Measurements from ENCODE around the gene SFXN5. TPM values are rescaled to one million over a fixed set of nuclear protein-coding genes. Genes with fewer than 3 reads are reported as not detected.

The SFXN5 gene
- total RNA-seq, 1 donor from 2014 or later: 9.3 TPM

- H3K27ac ChIP-seq: no peak overlapping the region
- no peak overlapping the region for H3K4me3 ChIP-seq
- no peaks in the 10 kb centered on the region for H3K27me3 ChIP-seq
- intact Hi-C loops (cut with DNase I): no loop called here
- DNase-seq (ENCODE audit: low spot score in 2 of 2): no peak
- no peak for TF ChIP-seq CTCF (IDR thresholded peaks at IDR 0.05)
- H3K4me1 ChIP-seq: peaks cover 0 to 3% of the 10 kb centered on the region in 2 donors
- no peaks in the 10 kb centered on the region for H3K9me3 ChIP-seq
- H3K36me3 ChIP-seq: peaks cover 0 to 4% of the 10 kb centered on the region in 2 donors
Measured at GRCh38 chr2:72896446-72896845, 175.1 kb downstream of the SFXN5 start.

DNA sequence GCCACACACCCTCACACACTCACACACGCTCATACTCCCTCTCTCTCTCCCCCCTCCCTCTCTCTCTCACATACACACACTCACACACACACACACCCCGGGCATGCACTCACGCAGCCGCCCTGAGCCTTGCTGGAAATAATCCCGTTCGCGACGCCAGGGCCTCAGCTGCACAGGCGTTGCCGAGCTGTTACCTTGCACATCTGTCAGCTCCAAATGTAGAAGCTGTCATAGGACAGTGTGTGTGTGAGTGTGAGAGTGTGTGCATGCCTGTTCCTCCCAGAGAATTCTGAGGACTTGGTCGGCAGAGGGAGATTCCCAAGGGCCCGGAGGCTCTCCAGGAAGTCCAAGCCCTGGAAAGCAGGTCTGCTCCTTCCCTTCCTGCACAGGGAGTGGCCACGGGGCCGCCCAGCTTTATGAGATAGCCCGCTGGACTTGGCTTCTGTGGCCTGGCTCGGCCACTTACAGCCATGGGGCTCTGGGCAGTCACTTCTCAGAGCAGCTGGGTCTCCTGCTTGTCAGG, 175.7 kb downstream of the SFXN5 start:
- no peaks in the 10 kb centered on the region for H3K9me3 ChIP-seq
- peak in 1 of 2 donors; percentile 65 for DNase-seq (ENCODE audit: low spot score in 2 of 2)
- H3K4me3 ChIP-seq: peak overlapping the region in 1 of 2 donors; percentile 25
- H3K27ac ChIP-seq: no peak overlapping the region
- peaks cover 0 to 4% of the 10 kb centered on the region in 2 donors for H3K36me3 ChIP-seq
- intact Hi-C loops (cut with DNase I): no loop called here
- TF ChIP-seq CTCF (IDR thresholded peaks at IDR 0.05): no peak
- no peaks in the 10 kb centered on the region for H3K27me3 ChIP-seq
- peaks cover 0 to 3% of the 10 kb centered on the region in 2 donors for H3K4me1 ChIP-seq

GRCh38 chr2:72895154-72895553, 176.4 kb downstream of the SFXN5 start:
- Histone ChIP-seq H3K36me3 (peaks cover 0 to 4% of the 10 kb centered on the region in 2 donors), H3K4me3 (no peak overlapping the region), H3K9me3 (no peaks in the 10 kb centered on the region), H3K27me3 (no peaks in the 10 kb centered on the region), H3K27ac (no peak overlapping the region), H3K4me1 (peaks cover 0 to 3% of the 10 kb centered on the region in 2 donors)
- no peak for TF ChIP-seq CTCF (IDR thresholded peaks at IDR 0.05)
- no peak for DNase-seq (ENCODE audit: low spot score in 2 of 2)
- intact Hi-C loops (cut with DNase I): no loop called here

- Histone ChIP-seq H3K36me3 (peaks cover 0 to 4% of the 10 kb centered on the region in 2 donors), H3K4me1 (peaks cover 0 to 3% of the 10 kb centered on the region in 2 donors), H3K4me3 (no peak overlapping the region), H3K27me3 (no peaks in the 10 kb centered on the region), H3K27ac (no peak overlapping the region), H3K9me3 (no peaks in the 10 kb centered on the region)
- DNase-seq (ENCODE audit: low spot score in 2 of 2): no peak
- intact Hi-C loops (cut with DNase I): loop anchor here (5.0 kb wide), 1 partner anchor 193 kb away; no protein-coding TSS in a partner anchor
- TF ChIP-seq CTCF (IDR thresholded peaks at IDR 0.05): no peak
Measured at GRCh38 chr2:72894514-72894913, 177.0 kb downstream of the SFXN5 start.

DNA sequence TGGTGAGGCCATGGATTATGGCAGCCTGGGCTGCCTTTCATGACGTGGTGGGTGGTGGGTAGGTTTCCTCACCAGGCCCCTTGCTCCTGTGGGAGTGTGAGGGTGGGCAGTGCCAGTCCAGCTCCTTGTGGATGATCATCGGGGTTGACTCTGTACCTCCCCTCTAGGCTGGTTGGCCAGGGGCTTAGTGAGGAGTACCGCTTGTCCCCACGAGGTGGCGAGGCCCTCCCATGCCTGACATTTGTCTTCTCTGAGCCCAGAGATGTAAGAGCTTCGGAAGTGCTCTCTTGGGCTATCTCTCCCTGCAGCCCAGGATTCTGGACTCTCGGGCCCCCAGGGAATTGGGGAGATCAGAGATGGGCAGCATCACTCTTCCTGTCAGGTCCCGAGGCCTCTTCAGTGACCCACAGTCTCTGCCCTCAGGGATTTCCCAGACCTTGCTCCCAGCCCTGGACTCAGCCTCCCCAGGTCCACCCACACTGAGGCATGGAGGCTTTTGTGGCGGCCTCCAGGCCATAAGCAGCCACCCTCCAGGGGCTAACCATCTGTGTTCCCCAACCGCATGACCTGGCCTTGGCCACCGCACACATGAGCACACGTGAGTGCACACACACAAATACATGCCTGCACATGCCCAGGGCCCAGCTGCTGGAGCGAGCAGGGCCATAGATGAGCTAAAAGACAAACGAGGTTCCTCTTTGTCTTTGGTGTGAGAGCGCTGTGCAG, 177.8 kb downstream of the SFXN5 start:
- Histone ChIP-seq H3K27ac (no peak overlapping the region), H3K4me3 (no peak overlapping the region), H3K4me1 (peaks cover 0 to 6% of the 10 kb centered on the region in 2 donors), H3K27me3 (no peaks in the 10 kb centered on the region), H3K36me3 (peaks cover 0 to 4% of the 10 kb centered on the region in 2 donors), H3K9me3 (no peaks in the 10 kb centered on the region)
- intact Hi-C loops (cut with DNase I): loop anchor here (2.0 to 5.0 kb wide), 2 partner anchors 194 to 269 kb away; no protein-coding TSS in a partner anchor
- peak; percentile 25 to 50 (median 44) for TF ChIP-seq CTCF (IDR thresholded peaks at IDR 0.05)
- DNase-seq (ENCODE audit: low spot score in 2 of 2): peak in 1 of 2 donors; percentile 67
